ENCODE results near the gene CADM2.

CADM2 gene

GRCh38 chr3:85288257-85288656, 329.5 kb downstream of the CADM2 start (continued):
- TF ChIP-seq MZF1 (tag by site-specific recombination; IDR thresholded peaks at IDR 0.05; ENCODE audit: borderline replicate concordance) (no peak), BCL11B (tag by site-specific recombination; IDR thresholded peaks at IDR 0.05; ENCODE audit: low read depth) (no peak), ZNF670 (tag by site-specific recombination; IDR thresholded peaks at IDR 0.05; ENCODE audit: low read depth) (no peak), ZNF785 (tag by site-specific recombination; IDR thresholded peaks at IDR 0.05) (no peak), ZNF529 (tag by site-specific recombination; IDR thresholded peaks at IDR 0.05; ENCODE audit: insufficient replicate concordance) (no peak), BCL6B (tag by site-specific recombination; IDR thresholded peaks at IDR 0.05) (no peak), ZBTB26 (tag by site-specific recombination; optimal IDR thresholded peaks at IDR 0.05) (no peak), ZNF777 (tag by site-specific recombination; IDR thresholded peaks at IDR 0.05; ENCODE audit: borderline replicate concordance) (no peak), PRDM4 (tag by site-specific recombination; IDR thresholded peaks at IDR 0.05) (no peak), ZNF610 (tag by site-specific recombination; IDR thresholded peaks at IDR 0.05; ENCODE audit: borderline replicate concordance) (no peak), KLF10 (tag by site-specific recombination; IDR thresholded peaks at IDR 0.05) (no peak), ZSCAN16 (tag by site-specific recombination; IDR thresholded peaks at IDR 0.05) (no peak)

- Histone ChIP-seq H3K9me3 (ENCODE audit: control insufficient read depth, insufficient read depth, low read depth, low read length) (no peaks in the 10 kb centered on the region), H3K4me1 (ENCODE audit: control insufficient read depth, insufficient read depth, low read length) (no peaks in the 10 kb centered on the region), H3K36me3 (ENCODE audit: control insufficient read depth in 2 of 2, insufficient read depth in 1 of 2, low read length in 2 of 2) (no peaks in the 10 kb centered on the region), H3K4me3 (ENCODE audit: low read depth, low read length) (no peak overlapping the region), H3K27ac (ENCODE audit: extremely low read depth, low read depth, low read length) (no peak overlapping the region)
- CTCF ChIA-PET: no interaction called here
- TF ChIP-seq FEZF1 (tag by site-specific recombination; IDR thresholded peaks at IDR 0.05): no peak
- POLR2A ChIA-PET: no interaction called here
These were observed 338.5 kb downstream of the CADM2 start for GRCh38 chr3:85297291-85297690.

- Histone ChIP-seq H3K9me3 (ENCODE audit: control insufficient read depth, insufficient read depth, low read depth, low read length) (no peaks in the 10 kb centered on the region), H3K36me3 (ENCODE audit: control insufficient read depth in 2 of 2, insufficient read depth in 1 of 2, low read length in 2 of 2) (no peaks in the 10 kb centered on the region), H3K4me1 (ENCODE audit: control insufficient read depth, insufficient read depth, low read length) (no peaks in the 10 kb centered on the region), H3K4me3 (ENCODE audit: low read depth, low read length) (no peak overlapping the region), H3K27ac (ENCODE audit: extremely low read depth, low read depth, low read length) (no peak overlapping the region)
- POLR2A ChIA-PET: no interaction called here
- CTCF ChIA-PET: no interaction called here
- TF ChIP-seq ZNF140 (tag by site-specific recombination; IDR thresholded peaks at IDR 0.05) (no peak), OVOL3 (tag by site-specific recombination; IDR thresholded peaks at IDR 0.05) (no peak), ZNF623 (tag by site-specific recombination; IDR thresholded peaks at IDR 0.05) (no peak), ZNF174 (tag by site-specific recombination; IDR thresholded peaks at IDR 0.05) (no peak), INSM2 (tag by site-specific recombination; IDR thresholded peaks at IDR 0.05) (no peak), PRDM10 (tag by site-specific recombination; IDR thresholded peaks at IDR 0.05) (no peak), ZNF521 (tag by site-specific recombination; IDR thresholded peaks at IDR 0.05) (no peak), ZNF704 (tag by site-specific recombination; IDR thresholded peaks at IDR 0.05) (no peak)
These were observed 339.2 kb downstream of the CADM2 start for GRCh38 chr3:85298032-85298431.
